AG09319 (cell line): ENCODE data around the gene GIPC2.
"Not testable (repeated sequence)": the region's sequence is repeated elsewhere in the genome, so short reads cannot be mapped to it uniquely, and the experiment has no call there.

Source experiments
- DNase-seq: peaks from one replicate; pipeline ENCODE4 v3.0.0-alpha.2; 2010; ENCODE audit warnings: low read depth; ENCODE audit errors: extremely low read depth
- TF ChIP-seq, protein P1 (sequence below): IDR thresholded peaks from 2 replicates; pipeline ENCODE4 v1.5.1; 2011; ENCODE audit warnings: low read depth, mild to moderate bottlenecking, inconsistent platforms, low read length, moderate library complexity

GIPC2 gene

DNA sequence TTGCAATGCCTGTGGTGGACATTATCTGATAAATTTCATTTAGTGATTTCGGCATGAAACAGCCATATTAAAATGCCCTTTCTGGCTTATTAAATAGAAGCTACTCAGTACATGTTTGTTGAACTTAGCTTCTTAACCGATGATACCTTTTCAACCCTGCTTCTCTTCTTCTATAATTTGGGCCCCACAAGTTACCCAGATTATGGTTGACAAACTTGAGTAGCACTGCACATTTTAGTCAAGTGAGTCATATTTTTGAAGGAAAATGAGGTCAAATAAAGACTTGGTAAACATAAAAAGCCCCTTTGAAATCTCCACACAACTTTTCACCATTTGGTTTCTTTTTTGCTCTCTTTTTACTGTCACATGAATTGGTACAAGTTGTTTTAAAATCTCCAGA is 33.8 kb downstream of the GIPC2 start:
- TF ChIP-seq, protein P1, sequence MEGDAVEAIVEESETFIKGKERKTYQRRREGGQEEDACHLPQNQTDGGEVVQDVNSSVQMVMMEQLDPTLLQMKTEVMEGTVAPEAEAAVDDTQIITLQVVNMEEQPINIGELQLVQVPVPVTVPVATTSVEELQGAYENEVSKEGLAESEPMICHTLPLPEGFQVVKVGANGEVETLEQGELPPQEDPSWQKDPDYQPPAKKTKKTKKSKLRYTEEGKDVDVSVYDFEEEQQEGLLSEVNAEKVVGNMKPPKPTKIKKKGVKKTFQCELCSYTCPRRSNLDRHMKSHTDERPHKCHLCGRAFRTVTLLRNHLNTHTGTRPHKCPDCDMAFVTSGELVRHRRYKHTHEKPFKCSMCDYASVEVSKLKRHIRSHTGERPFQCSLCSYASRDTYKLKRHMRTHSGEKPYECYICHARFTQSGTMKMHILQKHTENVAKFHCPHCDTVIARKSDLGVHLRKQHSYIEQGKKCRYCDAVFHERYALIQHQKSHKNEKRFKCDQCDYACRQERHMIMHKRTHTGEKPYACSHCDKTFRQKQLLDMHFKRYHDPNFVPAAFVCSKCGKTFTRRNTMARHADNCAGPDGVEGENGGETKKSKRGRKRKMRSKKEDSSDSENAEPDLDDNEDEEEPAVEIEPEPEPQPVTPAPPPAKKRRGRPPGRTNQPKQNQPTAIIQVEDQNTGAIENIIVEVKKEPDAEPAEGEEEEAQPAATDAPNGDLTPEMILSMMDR: no peak
- DNase-seq: no peak

DNA sequence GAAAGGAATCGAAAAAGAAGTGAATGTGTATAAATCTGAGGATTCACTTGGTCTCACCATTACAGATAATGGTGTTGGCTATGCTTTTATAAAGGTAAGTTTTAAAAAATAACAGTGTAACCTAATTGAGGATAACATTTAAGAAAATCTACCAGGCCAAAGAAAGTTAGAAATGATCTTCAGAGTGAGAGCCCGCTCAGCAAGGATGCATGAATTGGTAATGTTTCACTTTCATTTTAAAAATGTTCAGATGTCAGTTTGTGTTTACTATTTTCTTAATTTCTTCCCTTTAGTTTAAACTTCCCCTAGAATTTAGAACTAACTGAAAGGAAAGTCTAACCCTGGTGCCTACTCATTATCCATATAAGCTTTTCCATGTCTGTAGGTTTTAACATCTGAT is 35.0 kb downstream of the GIPC2 start:
- TF ChIP-seq, protein P1: no peak
- DNase-seq: no peak

DNA sequence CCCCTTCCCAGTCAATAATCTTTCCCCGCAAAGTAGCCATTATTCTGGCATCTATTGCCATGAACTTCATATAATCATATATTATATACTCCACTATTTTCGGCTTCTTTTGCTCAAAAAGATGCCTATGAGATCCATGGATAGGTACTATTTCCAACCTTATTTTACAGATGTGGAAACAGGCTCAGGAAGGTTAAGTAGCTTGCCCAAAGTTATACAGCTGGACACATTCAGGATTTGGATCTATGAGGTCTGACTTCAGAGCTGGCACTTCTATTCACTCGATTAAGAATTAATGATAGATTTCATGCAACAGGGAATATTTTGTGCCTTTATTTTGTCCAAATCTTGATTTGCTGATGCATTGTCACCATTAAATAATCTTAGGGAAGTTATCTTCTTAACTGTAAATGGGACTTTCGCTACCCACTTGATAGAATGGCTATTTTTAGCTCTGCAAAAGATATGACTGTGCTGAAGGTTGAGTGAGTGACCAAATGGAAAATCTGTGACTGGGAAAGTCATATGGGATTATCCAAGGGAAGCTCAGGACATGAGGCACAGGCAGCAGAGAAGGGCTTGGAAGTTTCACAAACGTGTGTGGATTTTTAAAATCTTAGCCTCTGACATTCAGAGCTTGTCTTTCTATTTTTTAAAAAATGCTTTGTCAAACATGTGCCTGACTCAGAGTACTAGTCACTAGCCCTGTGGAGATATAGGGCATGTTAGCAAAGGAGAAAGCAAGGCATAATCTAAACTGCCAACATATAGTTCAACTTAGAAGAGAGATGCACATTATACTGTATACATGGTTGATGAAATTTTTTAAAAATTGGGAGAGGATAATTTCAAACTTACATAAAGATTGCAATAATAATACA is 36.5 kb downstream of the GIPC2 start:
- DNase-seq: no peak
- TF ChIP-seq, protein P1: no peak

DNA sequence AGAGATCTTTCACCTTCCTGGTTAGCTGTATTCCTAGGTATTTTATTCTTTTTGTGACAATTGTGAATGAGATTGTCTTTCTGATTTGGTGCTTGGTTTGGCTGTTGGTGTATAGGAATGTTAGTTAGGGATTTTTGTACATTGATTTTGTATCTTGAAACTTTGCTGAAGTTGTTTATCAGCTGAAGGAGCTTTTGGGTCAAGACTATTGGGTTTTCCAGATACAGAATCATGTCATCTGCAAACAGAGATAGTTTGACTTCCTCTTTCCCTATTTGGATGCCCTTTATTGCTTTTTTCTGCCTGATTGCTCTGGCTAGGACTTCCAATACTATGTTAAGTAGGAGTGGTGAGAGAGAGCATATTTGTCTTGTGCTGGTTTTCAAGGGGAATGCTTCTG is 38.9 kb downstream of the GIPC2 start:
- not testable (repeated sequence) for DNase-seq

DNA sequence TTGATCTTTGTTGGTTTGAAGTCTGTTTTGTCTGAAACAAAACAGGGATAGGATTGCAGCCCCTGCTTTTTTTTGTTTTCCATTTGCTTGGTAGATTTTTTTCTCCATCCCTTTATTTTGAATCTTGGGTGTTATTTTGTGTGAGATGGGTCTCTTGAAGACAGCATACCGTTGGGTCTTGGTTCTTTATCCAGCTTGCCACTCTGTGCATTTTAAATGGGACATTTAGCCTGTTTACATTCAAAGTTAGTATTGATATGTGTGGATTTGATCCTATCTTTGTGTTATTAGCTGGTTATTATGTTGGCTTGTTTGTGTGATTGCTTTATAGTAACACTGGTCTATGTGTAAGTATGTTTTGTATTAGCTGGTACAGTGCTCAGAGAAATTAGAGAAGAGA is 40.9 kb downstream of the GIPC2 start:
- TF ChIP-seq, protein P1: no peak

DNA sequence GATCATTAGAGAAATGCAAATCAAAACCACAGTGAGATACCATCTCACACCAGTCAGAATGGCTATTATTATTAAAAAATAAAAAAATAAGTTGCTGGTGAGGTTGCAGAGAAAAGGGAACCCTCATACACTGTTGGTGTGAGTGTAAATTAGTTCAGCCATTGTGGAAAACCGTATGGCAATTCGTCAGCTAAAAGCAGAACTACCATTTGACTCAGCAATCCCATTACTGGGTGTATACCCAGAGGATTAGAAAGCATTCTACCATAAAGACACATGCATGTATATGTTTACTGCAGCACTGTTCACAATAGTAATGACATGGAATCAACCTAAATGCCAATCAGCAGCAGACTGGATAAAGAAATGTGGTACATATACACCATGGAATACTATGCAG is 42.2 kb downstream of the GIPC2 start:
- TF ChIP-seq, protein P1: no peak
- no peak for DNase-seq

More for the DNA sequence above, 40.9 kb downstream of the GIPC2 start:
- DNase-seq: no peak

DNA sequence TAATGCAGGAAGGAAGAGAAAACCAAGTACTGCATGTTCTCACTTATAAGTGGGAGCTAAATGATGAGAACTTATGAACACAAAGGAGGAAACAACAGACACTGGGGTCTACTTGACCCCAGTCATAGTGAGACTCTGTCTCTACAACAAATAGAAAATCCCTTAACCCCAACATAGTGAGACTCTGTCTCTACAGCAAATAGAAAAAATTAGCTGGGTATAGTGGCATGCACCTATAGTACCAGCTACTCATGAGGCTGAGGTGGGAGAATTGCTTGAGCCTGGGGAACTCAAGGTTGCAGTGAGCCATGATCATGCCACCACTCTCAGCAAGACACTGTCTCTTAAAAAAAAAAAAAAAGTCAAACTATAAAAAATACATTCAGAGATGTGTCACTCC is 42.7 kb downstream of the GIPC2 start:
- TF ChIP-seq, protein P1: no peak
- no peak for DNase-seq

DNA sequence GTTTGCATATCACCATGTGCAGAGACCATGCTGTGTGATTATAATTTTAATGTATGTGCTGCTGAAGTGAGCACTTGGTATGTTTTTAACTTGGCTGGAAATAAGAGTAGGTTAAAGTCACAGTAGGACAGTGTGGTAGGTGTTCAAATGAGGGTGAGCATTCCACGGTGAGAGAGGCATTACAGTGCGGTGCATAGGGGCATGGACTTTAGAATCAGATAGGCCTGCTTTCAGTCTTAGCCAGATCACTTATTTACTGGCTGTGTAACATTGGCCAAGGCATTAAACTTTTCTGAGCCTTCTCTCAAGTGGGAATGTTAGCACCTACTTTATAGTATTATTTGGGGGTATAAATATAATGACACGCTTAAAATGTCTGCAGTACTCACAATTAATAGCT is 43.2 kb downstream of the GIPC2 start:
- no peak for DNase-seq
- TF ChIP-seq, protein P1: no peak
